Stimulated activated CD8-positive, alpha-beta memory T cell treated with anti-CD3 and anti-CD28 coated beads, Interleukin-15, amount 100 ng/mL, for 24 hours (primary cell): ENCODE results near the gene TRAPPC6A.

ENCODE experiments used
- DNase-seq: peaks from one replicate; pipeline ENCODE4 v3.0.0-alpha.2; 2020; ENCODE audit warnings: low read depth

Gene TRAPPC6A

GRCh38 chr19:45163156-45163555, 14.9 kb downstream of the TRAPPC6A start:
- no peak for DNase-seq

- no peak for DNase-seq
Measured at GRCh38 chr19:45162608-45163143, 15.4 kb downstream of the TRAPPC6A start.

GRCh38 chr19:45161738-45162607, 16.1 kb downstream of the TRAPPC6A start:
- no peak for DNase-seq

GRCh38 chr19:45160870-45161737, 16.9 kb downstream of the TRAPPC6A start, which contains the start of gene NKPD1:
Gene NKPD1, minus strand, starts transcription at chr19:45160982. Its CDS starts 832 bp downstream, at chr19:45160150.
- DNase-seq = no peak

- no peak for DNase-seq
Measured at GRCh38 chr19:45159971-45160324, 18.1 kb downstream of the TRAPPC6A start.

- DNase-seq = no peak
Measured at GRCh38 chr19:45159210-45159970, 18.6 kb downstream of the TRAPPC6A start.

GRCh38 chr19:45158503-45159209, 19.4 kb downstream of the TRAPPC6A start:
- no peak for DNase-seq

GRCh38 chr19:45156751-45157150, 21.3 kb downstream of the TRAPPC6A start:
- DNase-seq = no peak

GRCh38 chr19:45156011-45156630, 21.9 kb downstream of the TRAPPC6A start:
- no peak for DNase-seq

GRCh38 chr19:45154064-45154827, 23.8 kb downstream of the TRAPPC6A start:
- DNase-seq = no peak

- DNase-seq = no peak
Measured at GRCh38 chr19:45153339-45154063, 24.5 kb downstream of the TRAPPC6A start.

- no peak for DNase-seq
Measured at GRCh38 chr19:45152504-45153338, 25.3 kb downstream of the TRAPPC6A start.

GRCh38 chr19:45151821-45152503, 26.1 kb downstream of the TRAPPC6A start:
- no peak for DNase-seq

- DNase-seq = no peak
Measured at GRCh38 chr19:45151320-45151719, 26.7 kb downstream of the TRAPPC6A start.

- DNase-seq = no peak
Measured at GRCh38 chr19:45150751-45151281, 27.2 kb downstream of the TRAPPC6A start.

- DNase-seq = no peak
Measured at GRCh38 chr19:45150180-45150579, 27.9 kb downstream of the TRAPPC6A start.

GRCh38 chr19:45149129-45149528, 28.9 kb downstream of the TRAPPC6A start:
- DNase-seq = no peak
